H1 (cell line): ENCODE data around the gene FAM210A. TPM values are rescaled to one million over a fixed set of nuclear protein-coding genes. Genes with fewer than 3 reads are reported as not detected.
A peak's percentile ranks its signal among the peaks of the same experiment; 100 is the strongest.

ENCODE experiments used
- CHD2 ChIP-seq: IDR thresholded peaks from 2 replicates; pipeline ENCODE4 v1.6.1; 2012; ENCODE audit warnings: low read length, improper control_type of control experiment
- E2F6 ChIP-seq: IDR thresholded peaks from 2 replicates; pipeline ENCODE4 v1.6.1; 2012; ENCODE audit warnings: inconsistent platforms
- NRF1 ChIP-seq: IDR thresholded peaks from 2 replicates; pipeline ENCODE4 v1.6.1; 2011; ENCODE audit warnings: mild to moderate bottlenecking, low read depth, low read length, improper control_type of control experiment
- RBBP5 ChIP-seq: IDR thresholded peaks from 2 replicates; pipeline ENCODE4 v1.7.1; 2012; ENCODE audit warnings: low read depth, mild to moderate bottlenecking, inconsistent platforms, low read length, moderate library complexity, borderline replicate concordance
- RFX5 ChIP-seq: IDR thresholded peaks from 2 replicates; pipeline ENCODE4 v1.6.1; 2011; ENCODE audit warnings: low read depth, low read length, improper control_type of control experiment, borderline replicate concordance
- polyA plus RNA-seq, 7 experiments: library from polyadenylated mRNA; depleted of rRNA in 3 of 7; stranded (reverse) in 5 of 7; unstranded in 2 of 7; fragments of >200 nt in 5 of 7; fragments of 200-250 nt in 2 of 7; gene quantifications; 1 replicate in 5 of 7; 2 replicates in 1 of 7; 4 replicates in 1 of 7; pipeline versions ENCODE4 v1.2.1 to v1.2.3, GENCODE V29; 2011 to 2013; ENCODE audit warnings: missing spikeins in 2 of 7, mixed read lengths in 2 of 7
- total RNA-seq: library from RNA; stranded (reverse); fragmentation: NEBNext Ultra II Directional; extraction: Animal tissue kit (Norgen Biotek cat#: 25700); gene quantifications from 2 replicates; pipeline ENCODE4 v1.2.1, GENCODE V29; 2021

Gene FAM210A
- total and polyA plus RNA-seq, 2 of the 8 experiments (the other 6 are each of a cell fraction or from before 2014, with no cell fraction given), result 8.2 to 25.4 TPM

- no peak for TF ChIP-seq RBBP5
- no peak for TF ChIP-seq CHD2
- TF ChIP-seq E2F6, result 0 out of 2 replicates have a peak, but pooled peaks have one; percentile 7
- TF ChIP-seq RFX5, result no peak
- TF ChIP-seq NRF1, result no peak
Measured at GRCh38 chr18:13641551-13642439, 84.6 kb downstream of the FAM210A start (continued).
